Activated naive CD8-positive, alpha-beta T cell treated with anti-CD3 and anti-CD28 coated beads, Interleukin-2, amount 10 ng/mL, durations not matched to agents 7 days and 5 days (primary cell): Measurements from ENCODE around the gene TMEM129. TPM values are rescaled to one million over a fixed set of nuclear protein-coding genes. Genes with fewer than 3 reads are reported as not detected.

Experiments used
- ATAC-seq: fragments of 150-1000 bp; cut with Tn5 transposase; one replicate; pipeline ENCODE4 v1.10.0; 2021; ENCODE audit warnings: low read depth, moderate library complexity
- POLR2A ChIA-PET: fragments of 350-600 bp; sonication (Branson Sonifier 250); formaldehyde crosslinking; loops from one replicate; lab custom pipeline; 2021; ENCODE audit warnings: antibody characterized with exemption; lab: Charles Lee
- DNase-seq: peaks from one replicate; pipeline ENCODE4 v3.0.0; 2021
- H3K27ac Mint-ChIP-seq: one replicate; pipeline ENCODE4 v1.8.0; 2022; ENCODE audit warnings: mild to moderate bottlenecking, mixed read lengths
- H3K27me3 Mint-ChIP-seq: one replicate; pipeline ENCODE4 v1.8.0; 2022; ENCODE audit warnings: mild to moderate bottlenecking, moderate library complexity, mixed read lengths
- H3K36me3 Mint-ChIP-seq: one replicate; pipeline ENCODE4 v1.8.0; 2021; ENCODE audit warnings: mild to moderate bottlenecking, mixed read lengths
- H3K4me1 Mint-ChIP-seq: one replicate; pipeline ENCODE4 v1.8.0; 2021; ENCODE audit warnings: mixed read lengths
- H3K4me3 Mint-ChIP-seq: one replicate; pipeline ENCODE4 v1.8.0; 2022; ENCODE audit warnings: mild to moderate bottlenecking, moderate library complexity, mixed read lengths
- H3K9me3 Mint-ChIP-seq: one replicate; pipeline ENCODE4 v1.8.0; 2021; ENCODE audit warnings: mixed read lengths
- total RNA-seq, 2 experiments: library from RNA; stranded (reverse); gene quantifications; one replicate each; pipeline ENCODE4 v1.2.3, GENCODE V29; 2021

TMEM129 gene
- 10 to 100 TPM; 27.5 to 27.6 TPM for total RNA-seq

- peak; percentile 92 for DNase-seq
- Mint-ChIP-seq H3K36me3 (peaks cover 31% of the 10 kb centered on the region), H3K27me3 (no peaks in the 10 kb centered on the region), H3K4me3 (peak within 1 kb of the TSS; percentile 99), H3K9me3 (no peaks in the 10 kb centered on the region), H3K4me1 (peaks cover 36% of the 10 kb centered on the region), H3K27ac (peak within 1 kb of the TSS; percentile 98)
- peak; percentile 86 for ATAC-seq
- POLR2A ChIA-PET = interaction anchor here (0.5 to 7.0 kb wide), 15 partner anchors 10 to 747 kb away, joined by 3 to 148 read pairs (median 4); partner anchors contain the start of genes LETM1, NSD2 and SLBP
Measured at GRCh38 chr4:1721003-1721665, at the start of gene TMEM129, which contains the start of gene TACC3. TMEM129 (minus strand) TSS chr4:1721323; CDS start chr4:1720837, 486 bp downstream. TACC3 (plus strand) TSS chr4:1721521; CDS start chr4:1723422, 1,901 bp downstream.

- no peak for DNase-seq
- H3K27ac Mint-ChIP-seq = no peak overlapping the region
- H3K36me3 Mint-ChIP-seq = no peaks in the 10 kb centered on the region
- H3K4me1 Mint-ChIP-seq = no peaks in the 10 kb centered on the region
- POLR2A ChIA-PET = no interaction called here
- peaks cover 8% of the 10 kb centered on the region for H3K27me3 Mint-ChIP-seq
- H3K4me3 Mint-ChIP-seq = no peak overlapping the region
- ATAC-seq = no peak
- no peaks in the 10 kb centered on the region for H3K9me3 Mint-ChIP-seq
Measured at GRCh38 chr4:1770791-1771231, 49.7 kb upstream of the TMEM129 start.

GRCh38 chr4:1770245-1770644 is 49.1 kb upstream of the TMEM129 start:
- Mint-ChIP-seq H3K9me3 (no peaks in the 10 kb centered on the region), H3K4me3 (no peak overlapping the region), H3K4me1 (no peaks in the 10 kb centered on the region), H3K27ac (no peak overlapping the region), H3K27me3 (peaks cover 12% of the 10 kb centered on the region), H3K36me3 (no peaks in the 10 kb centered on the region)
- no peak for ATAC-seq
- DNase-seq = no peak
- POLR2A ChIA-PET = no interaction called here

- ATAC-seq (no peak), DNase-seq (no peak)
- Mint-ChIP-seq H3K4me1 (no peaks in the 10 kb centered on the region), H3K4me3 (no peak overlapping the region), H3K9me3 (no peaks in the 10 kb centered on the region), H3K27me3 (peaks cover 13% of the 10 kb centered on the region), H3K27ac (no peak overlapping the region), H3K36me3 (no peaks in the 10 kb centered on the region)
- POLR2A ChIA-PET = no interaction called here
Measured at GRCh38 chr4:1769692-1770091, 48.6 kb upstream of the TMEM129 start.

- ATAC-seq (no peak), DNase-seq (no peak)
- POLR2A ChIA-PET = no interaction called here
- H3K36me3 Mint-ChIP-seq = no peaks in the 10 kb centered on the region
- no peak overlapping the region for H3K27ac Mint-ChIP-seq
- no peaks in the 10 kb centered on the region for H3K4me1 Mint-ChIP-seq
- no peaks in the 10 kb centered on the region for H3K9me3 Mint-ChIP-seq
- H3K4me3 Mint-ChIP-seq = no peak overlapping the region
- peaks cover 20% of the 10 kb centered on the region for H3K27me3 Mint-ChIP-seq
Measured at GRCh38 chr4:1768367-1769034, 47.4 kb upstream of the TMEM129 start.

GRCh38 chr4:1767770-1768366 is 46.7 kb upstream of the TMEM129 start:
- Mint-ChIP-seq H3K9me3 (no peaks in the 10 kb centered on the region), H3K4me3 (peak overlapping the region; percentile 37), H3K4me1 (no peaks in the 10 kb centered on the region), H3K36me3 (no peaks in the 10 kb centered on the region), H3K27me3 (peaks cover 22% of the 10 kb centered on the region), H3K27ac (no peak overlapping the region)
- ATAC-seq (no peak), DNase-seq (no peak)
- POLR2A ChIA-PET = no interaction called here

GRCh38 chr4:1767061-1767769 is 46.1 kb upstream of the TMEM129 start:
- no peaks in the 10 kb centered on the region for H3K9me3 Mint-ChIP-seq
- DNase-seq = no peak
- peaks cover 22% of the 10 kb centered on the region for H3K27me3 Mint-ChIP-seq
- no peak for ATAC-seq
- no peaks in the 10 kb centered on the region for H3K36me3 Mint-ChIP-seq
- POLR2A ChIA-PET = no interaction called here
- H3K27ac Mint-ChIP-seq = no peak overlapping the region
- H3K4me3 Mint-ChIP-seq = no peak overlapping the region
- no peaks in the 10 kb centered on the region for H3K4me1 Mint-ChIP-seq

GRCh38 chr4:1766106-1767060 is 45.3 kb upstream of the TMEM129 start:
- H3K27ac Mint-ChIP-seq = no peak overlapping the region
- POLR2A ChIA-PET = no interaction called here
- no peaks in the 10 kb centered on the region for H3K4me1 Mint-ChIP-seq
- ATAC-seq = no peak
- no peaks in the 10 kb centered on the region for H3K9me3 Mint-ChIP-seq
- no peaks in the 10 kb centered on the region for H3K36me3 Mint-ChIP-seq
- H3K4me3 Mint-ChIP-seq = no peak overlapping the region
- H3K27me3 Mint-ChIP-seq = peaks cover 22% of the 10 kb centered on the region
- no peak for DNase-seq

GRCh38 chr4:1765409-1766072 is 44.4 kb upstream of the TMEM129 start:
- ATAC-seq (no peak), DNase-seq (no peak)
- Mint-ChIP-seq H3K4me3 (no peak overlapping the region), H3K9me3 (no peaks in the 10 kb centered on the region), H3K36me3 (no peaks in the 10 kb centered on the region), H3K4me1 (no peaks in the 10 kb centered on the region), H3K27me3 (peaks cover 22% of the 10 kb centered on the region), H3K27ac (no peak overlapping the region)
- POLR2A ChIA-PET = no interaction called here

GRCh38 chr4:1764670-1765069 is 43.5 kb upstream of the TMEM129 start:
- no peak overlapping the region for H3K27ac Mint-ChIP-seq
- no peaks in the 10 kb centered on the region for H3K36me3 Mint-ChIP-seq
- peaks cover 1% of the 10 kb centered on the region for H3K4me1 Mint-ChIP-seq
- no peaks in the 10 kb centered on the region for H3K9me3 Mint-ChIP-seq
- ATAC-seq = no peak
- H3K27me3 Mint-ChIP-seq = peaks cover 22% of the 10 kb centered on the region
- DNase-seq = no peak
- POLR2A ChIA-PET = no interaction called here
- H3K4me3 Mint-ChIP-seq = no peak overlapping the region

GRCh38 chr4:1763550-1764080 is 42.5 kb upstream of the TMEM129 start:
- H3K27ac Mint-ChIP-seq = no peak overlapping the region
- no peak overlapping the region for H3K4me3 Mint-ChIP-seq
- peaks cover 1% of the 10 kb centered on the region for H3K4me1 Mint-ChIP-seq
- DNase-seq (no peak), ATAC-seq (no peak)
- POLR2A ChIA-PET = no interaction called here
- H3K36me3 Mint-ChIP-seq = no peaks in the 10 kb centered on the region
- H3K27me3 Mint-ChIP-seq = peaks cover 20% of the 10 kb centered on the region
- no peaks in the 10 kb centered on the region for H3K9me3 Mint-ChIP-seq

GRCh38 chr4:1763070-1763549 is 42.0 kb upstream of the TMEM129 start:
- H3K36me3 Mint-ChIP-seq = no peaks in the 10 kb centered on the region
- no peak overlapping the region for H3K27ac Mint-ChIP-seq
- H3K27me3 Mint-ChIP-seq = peaks cover 18% of the 10 kb centered on the region
- H3K4me3 Mint-ChIP-seq = no peak overlapping the region
- no peak for ATAC-seq
- no peak for DNase-seq
- POLR2A ChIA-PET = no interaction called here
- H3K9me3 Mint-ChIP-seq = no peaks in the 10 kb centered on the region
- H3K4me1 Mint-ChIP-seq = peaks cover 1% of the 10 kb centered on the region
